ELR (cell line): ENCODE data around the gene CC2D2A.
A peak's percentile ranks its signal among the peaks of the same experiment; 100 is the strongest.

Experiments
- DNase-seq: peaks from one replicate; pipeline ENCODE4 v3.0.0-alpha.2; 2015; ENCODE audit warnings: low read depth

Gene CC2D2A

GRCh38 chr4:15466596-15466995, 3.1 kb upstream of the CC2D2A start:
- no peak for DNase-seq

DNA sequence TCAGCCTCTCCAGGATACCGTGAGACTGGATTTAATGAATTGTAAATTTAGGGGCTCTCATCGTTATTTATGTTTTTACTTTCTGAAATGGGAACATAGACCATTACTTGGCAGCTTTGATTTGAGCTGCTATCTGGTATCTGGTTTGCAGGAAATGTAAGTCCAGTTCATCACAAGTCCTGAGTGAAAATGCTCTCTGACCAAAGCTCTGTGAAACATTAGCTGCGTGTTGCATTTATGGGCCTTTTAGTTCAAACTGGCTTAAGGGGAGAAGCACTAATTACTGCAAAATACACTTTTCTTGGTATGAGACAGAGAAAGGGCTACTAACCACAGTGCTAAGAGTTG, 420 bp downstream of the CC2D2A start:
- DNase-seq = no peak

DNA sequence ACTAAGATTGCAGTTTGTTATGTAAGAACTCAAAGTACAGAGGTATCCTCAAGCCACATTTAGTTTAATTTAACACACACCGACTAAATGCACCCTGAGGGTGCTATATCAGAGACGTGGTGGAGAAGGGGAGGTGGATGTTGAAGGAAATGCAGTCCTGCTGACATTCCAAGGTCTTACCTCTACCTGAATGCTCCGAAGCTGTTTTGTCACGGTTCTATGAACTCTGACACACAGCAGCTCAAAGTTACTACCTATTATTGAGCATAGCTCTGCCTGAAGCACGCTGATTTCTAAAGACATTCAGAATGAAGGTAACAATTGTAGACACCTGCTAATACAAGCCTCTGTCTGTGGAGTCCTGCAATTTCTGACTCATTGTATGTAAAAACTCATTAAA, 6.7 kb downstream of the CC2D2A start:
- DNase-seq = no peak

GRCh38 chr4:15478724-15479088, 9.0 kb downstream of the CC2D2A start:
- DNase-seq = no peak

DNA sequence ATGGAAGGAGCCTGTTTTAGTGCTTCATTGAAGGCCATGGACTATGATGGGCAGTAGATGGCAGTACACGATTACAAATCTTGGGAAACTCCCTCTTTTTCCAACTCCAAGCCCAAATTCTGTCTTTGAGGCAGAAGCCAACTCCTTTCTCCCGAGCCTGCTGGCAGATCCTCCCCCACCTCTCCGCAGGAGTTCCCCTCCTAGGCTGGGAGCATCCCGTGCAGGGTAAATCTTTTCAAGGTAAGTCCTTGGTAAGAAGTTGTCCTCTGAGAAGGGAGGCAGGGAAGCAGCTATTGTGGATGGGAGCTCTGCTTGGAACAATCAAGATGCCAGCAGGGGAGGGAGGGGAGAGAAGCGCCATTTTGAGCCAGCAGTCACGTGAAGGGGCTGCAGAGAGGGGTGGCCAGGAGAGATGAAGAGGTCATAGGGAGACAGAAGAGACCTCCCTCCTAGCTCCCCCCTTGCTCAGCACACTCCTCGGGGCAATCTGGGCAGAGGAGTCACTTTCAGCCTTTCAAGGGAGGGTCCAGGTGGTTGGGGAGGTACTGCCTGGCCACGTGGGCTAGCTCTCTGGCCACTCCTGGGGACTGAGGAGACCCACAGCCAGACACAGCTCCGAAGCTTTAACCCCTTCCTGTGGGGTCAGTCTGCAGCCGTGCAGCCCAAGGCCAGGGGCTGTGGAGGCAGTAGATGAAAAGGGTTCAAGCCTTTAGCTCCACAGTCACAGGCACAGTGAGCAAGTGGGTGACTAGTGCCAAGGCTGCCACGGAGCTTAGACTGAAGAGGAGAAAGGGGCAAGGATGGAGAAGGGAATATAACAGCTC, 9.6 kb downstream of the CC2D2A start:
- DNase-seq = peak; percentile 88

DNA sequence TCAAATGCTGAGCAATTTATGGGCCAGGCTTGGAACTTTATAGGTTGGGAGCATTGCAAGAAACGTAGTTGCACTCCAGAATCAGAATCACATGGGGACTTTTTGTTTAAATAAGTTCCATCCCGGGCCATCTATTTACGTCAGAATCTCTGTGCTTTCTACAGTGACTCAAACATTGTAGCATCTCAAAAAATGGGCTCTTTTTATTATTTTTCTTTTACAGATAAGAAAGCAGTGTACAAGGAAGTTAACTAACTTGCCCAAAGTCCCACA, 10.2 kb downstream of the CC2D2A start:
- peak; percentile 39 for DNase-seq

GRCh38 chr4:15481961-15482745, 12.5 kb downstream of the CC2D2A start:
- no peak for DNase-seq

DNA sequence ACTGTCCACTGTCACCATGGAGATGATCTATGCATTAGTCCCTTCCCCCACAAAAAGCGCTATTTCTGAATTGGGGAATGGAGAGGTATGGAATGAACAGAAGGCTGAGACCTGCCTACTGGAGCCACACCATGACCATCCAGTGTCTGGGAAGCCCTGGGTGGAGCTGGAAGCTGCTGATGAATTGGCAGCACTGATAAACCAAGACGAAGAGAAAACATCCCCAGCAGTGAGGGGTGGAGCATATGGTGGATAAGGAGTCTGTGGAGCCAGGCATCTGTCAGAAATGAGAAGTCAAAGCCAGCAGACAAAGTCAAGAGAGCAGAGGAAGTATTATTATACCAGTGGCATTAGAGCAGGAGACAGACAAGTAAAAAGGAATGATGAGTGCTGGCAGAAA, 13.2 kb downstream of the CC2D2A start:
- no peak for DNase-seq

- no peak for DNase-seq
These were observed 18.5 kb downstream of the CC2D2A start for GRCh38 chr4:15488136-15488535.

DNA sequence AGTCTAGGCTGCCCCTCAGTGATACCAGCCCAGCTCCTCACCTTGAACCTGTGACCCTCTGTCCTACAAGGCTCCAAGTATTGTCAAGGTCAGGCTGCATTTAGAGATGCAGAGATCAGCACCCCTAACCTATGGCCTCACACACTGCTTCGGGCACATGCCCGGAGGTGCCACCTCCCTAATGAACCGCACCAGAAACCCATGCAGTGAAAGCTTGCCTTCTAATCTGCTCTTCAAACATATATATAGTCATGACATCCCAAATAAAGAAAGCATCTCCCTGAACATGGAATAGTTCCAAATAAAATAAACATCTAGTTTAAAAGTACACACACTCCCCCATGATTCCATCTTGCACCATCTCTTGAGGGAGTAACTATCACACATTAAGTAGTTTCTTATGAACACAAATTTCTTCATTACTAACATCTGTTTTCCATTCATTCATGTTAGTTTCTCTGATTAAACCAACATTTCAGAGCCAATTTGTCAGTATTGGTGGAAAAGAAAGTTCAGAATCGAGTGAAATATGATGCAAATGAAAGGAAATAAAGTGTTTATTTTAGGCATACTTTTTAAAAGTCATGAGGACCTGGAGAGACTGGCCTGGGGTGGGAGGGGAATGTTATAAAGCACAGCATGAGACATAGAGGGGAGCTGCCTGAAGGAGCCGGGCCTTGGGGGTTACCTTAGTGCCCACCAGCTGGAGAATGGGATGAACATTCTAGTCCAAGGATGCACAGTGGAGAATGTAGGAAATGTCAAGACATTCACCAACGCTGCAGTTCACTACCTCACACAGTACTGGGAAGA, 19.2 kb downstream of the CC2D2A start:
- no peak for DNase-seq

GRCh38 chr4:15489551-15489950, 19.9 kb downstream of the CC2D2A start:
- no peak for DNase-seq

GRCh38 chr4:15493411-15493810, 23.7 kb downstream of the CC2D2A start:
- no peak for DNase-seq

DNA sequence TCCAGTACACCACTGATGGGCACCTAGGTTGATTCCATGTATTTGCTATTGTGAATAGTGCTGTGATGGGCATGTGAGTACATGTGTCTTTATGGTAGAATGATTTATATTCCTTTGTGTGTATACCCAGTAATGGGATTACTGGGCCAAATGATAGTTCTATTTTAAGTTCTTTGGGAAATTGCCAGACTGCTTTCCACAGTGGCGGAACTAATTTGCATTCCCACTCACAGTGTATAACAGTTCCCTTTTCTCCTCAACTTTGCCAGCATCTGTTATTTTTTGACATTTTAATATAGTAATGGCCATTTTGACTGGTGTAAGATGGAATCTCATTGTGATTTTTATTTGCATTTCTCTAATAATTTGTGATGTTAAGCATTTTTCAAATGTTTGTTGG, 25.9 kb downstream of the CC2D2A start:
- DNase-seq = no peak

DNA sequence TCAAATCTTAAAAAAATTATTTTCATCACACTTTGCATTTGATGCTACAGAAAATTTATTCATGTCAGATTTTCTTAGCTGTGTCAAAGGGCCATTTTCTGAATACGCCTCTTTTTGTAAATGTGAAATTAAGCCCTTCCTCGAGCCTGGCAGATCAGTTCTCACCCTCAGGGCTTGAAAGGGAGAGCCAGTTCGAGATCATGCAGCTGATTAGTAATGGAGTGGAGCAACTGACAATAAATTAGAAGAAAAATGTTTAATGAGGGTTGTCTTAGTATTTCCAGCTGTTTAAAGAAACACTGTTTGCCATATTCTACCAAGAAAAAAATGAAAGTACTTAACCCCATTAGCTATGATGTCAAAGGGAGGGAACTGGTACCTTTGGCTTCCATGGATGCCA, 28.7 kb downstream of the CC2D2A start:
- DNase-seq = no peak

DNA sequence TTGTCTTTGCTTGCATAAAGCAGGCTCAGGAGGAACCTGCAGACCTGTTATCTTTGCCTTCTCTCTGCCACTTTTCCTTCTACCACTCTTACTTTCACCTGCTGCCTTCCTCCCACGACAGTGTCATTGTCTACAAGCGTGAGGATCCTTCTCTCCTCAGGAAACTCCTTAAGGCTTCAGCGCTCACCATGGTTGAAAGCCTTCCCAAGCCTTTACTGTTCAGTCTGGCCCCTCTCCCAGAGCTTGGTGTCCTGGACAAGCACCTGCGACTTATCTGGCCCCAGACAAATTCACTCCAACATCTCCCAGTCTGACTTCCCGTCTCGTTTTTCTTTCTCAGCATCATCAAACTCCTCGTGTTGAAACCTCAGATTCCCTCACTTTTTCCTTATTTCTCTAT, 31.0 kb downstream of the CC2D2A start:
- no peak for DNase-seq

DNA sequence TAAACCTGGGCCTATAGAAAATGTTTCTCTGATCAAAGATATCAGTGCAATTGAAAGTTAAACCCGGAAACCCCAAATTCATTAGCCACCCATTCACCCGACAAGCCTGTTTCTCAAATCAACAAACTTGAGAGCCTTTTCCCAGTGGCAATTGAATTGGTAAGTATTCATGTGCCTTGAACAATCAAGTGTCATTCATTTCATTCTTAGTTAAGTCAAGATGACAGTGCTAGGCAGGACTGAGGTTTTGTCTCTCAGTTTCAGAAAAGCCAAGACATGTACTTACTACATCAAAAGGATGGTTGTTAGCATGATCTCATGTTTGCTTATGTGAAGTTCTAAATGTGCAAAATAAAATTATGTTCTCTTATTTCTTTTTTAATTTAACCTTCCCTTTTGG, 32.3 kb downstream of the CC2D2A start:
- no peak for DNase-seq

GRCh38 chr4:15502384-15502783, 32.7 kb downstream of the CC2D2A start:
- no peak for DNase-seq

DNA sequence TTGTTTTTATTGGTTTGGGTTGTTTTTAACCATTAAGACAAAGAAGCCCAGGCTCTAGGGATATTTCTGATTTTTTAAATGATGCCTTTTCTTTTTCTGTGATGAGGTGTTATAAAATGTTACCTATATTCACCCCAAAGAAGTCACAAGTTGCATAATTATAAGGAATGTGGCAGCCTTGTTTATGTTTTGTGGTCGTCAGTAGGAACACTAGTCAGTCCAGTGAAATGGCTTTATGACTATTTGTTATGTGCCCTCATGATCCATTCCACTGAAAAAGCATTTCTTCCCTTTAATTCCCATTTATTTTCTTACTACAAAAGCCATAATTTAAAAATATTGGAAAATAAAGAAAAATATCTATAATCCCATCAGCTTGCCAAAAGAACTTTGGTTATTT, 34.4 kb downstream of the CC2D2A start:
- peak; percentile 35 for DNase-seq

- peak; percentile 7 for DNase-seq
These were observed 36.8 kb downstream of the CC2D2A start for GRCh38 chr4:15506464-15506863.

DNA sequence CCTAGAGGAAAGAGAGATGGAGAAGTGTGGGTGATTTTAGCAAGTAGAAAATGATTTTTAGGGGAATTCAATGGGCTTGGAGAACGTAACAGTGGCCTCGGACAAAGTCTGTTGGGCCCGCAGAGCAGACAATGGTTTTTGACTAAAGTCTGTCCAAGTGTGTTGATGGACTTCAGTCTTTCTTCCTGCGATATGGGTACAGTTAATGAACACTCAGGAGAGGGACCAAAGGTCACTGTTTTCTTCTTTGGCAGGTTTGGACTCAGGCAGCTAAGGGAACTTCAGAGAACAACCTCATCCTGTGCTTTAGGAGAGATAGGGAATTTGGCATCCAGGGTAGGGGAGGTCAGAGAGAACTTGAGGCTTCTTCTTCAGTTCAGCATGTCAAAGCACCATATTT, 38.0 kb downstream of the CC2D2A start:
- DNase-seq = no peak

DNA sequence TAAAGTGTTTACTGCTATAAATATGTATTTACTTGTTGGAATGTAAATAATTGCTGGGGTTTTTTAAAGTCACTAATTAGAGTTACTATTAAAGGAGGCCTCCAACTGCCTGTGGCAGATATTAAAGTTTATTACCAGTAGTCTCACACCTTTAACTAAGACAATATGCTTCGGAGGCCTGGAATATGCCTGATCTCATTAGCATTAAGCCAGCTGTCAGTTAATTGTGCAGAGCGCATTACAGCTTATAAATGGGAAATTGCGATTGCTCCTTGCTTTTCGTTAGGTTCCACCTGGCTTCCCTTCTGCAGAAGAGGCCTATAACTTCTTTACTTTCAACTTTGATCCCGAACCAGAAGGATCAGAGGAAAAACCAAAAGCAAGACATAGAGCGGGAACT, 41.3 kb downstream of the CC2D2A start:
- no peak for DNase-seq

GRCh38 chr4:15513545-15513944, 43.9 kb downstream of the CC2D2A start:
- no peak for DNase-seq

DNA sequence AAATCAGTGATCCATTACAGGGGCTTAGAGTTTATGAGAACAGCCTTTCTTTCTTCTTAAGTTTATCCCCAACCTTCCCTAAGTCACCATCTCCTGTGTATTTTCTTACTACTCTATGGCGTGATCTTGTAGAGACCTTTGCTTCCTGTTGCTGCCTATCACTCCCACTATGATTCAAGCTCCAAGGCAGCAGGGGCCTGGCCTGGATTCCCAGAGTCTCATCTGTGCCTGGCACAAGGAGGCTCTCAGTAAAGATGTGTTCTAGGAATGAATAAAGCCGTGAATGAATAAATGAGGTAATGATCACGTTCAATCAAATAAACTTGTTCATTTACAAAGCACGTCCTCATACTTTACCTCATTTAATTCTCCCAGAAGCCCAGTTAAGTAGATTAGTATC, 45.4 kb downstream of the CC2D2A start:
- DNase-seq = no peak
